Activated naive CD8-positive, alpha-beta T cell (primary cell): ENCODE data around the gene TIGD1.
"Not testable (repeated sequence)": the region's sequence is repeated elsewhere in the genome, so short reads cannot be mapped to it uniquely, and the experiment has no call there.

Experiments
- H3K27ac Mint-ChIP-seq: one replicate; pipeline ENCODE4 v1.8.0; 2021; ENCODE audit warnings: mixed read lengths
- H3K27me3 Mint-ChIP-seq: one replicate; pipeline ENCODE4 v1.8.0; 2021; ENCODE audit warnings: mixed read lengths
- H3K36me3 Mint-ChIP-seq: one replicate; pipeline ENCODE4 v1.8.0; 2021; ENCODE audit warnings: mixed read lengths
- H3K4me1 Mint-ChIP-seq: one replicate; pipeline ENCODE4 v1.8.0; 2021; ENCODE audit warnings: low read depth, mixed read lengths
- H3K4me3 Mint-ChIP-seq: one replicate; pipeline ENCODE4 v1.8.0; 2021; ENCODE audit warnings: mild to moderate bottlenecking, mixed read lengths
- H3K9me3 Mint-ChIP-seq: one replicate; pipeline ENCODE4 v1.8.0; 2021; ENCODE audit warnings: low read depth, mixed read lengths

The TIGD1 gene

GRCh38 chr2:232537499-232537898 is 12.9 kb downstream of the TIGD1 start:
- Mint-ChIP-seq H3K27me3 (no peaks in the 10 kb centered on the region), H3K27ac (no peak overlapping the region), H3K9me3 (no peaks in the 10 kb centered on the region), H3K36me3 (no peaks in the 10 kb centered on the region), H3K4me1 (peaks cover 3% of the 10 kb centered on the region), H3K4me3 (no peak overlapping the region)

DNA sequence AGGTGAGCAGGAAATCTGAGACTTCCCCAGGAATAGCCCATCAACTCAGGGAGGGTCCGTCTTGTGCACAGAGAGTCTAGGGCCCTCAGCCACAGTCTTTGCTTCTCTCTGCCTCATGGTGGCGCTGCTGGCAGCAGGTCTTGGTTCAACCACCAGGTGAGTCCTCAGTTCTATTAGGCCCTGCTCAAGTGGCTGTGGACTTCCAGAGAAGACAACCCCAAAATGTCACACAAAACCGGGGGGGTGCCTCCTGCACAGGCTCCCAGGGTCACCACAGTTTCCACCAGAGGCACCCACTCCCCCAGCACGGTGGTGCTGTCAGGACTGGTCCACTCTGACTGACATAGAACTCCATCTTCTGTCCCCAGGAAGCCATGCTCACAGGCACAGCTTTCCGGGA is 13.3 kb downstream of the TIGD1 start:
- no peaks in the 10 kb centered on the region for H3K36me3 Mint-ChIP-seq
- H3K27me3 Mint-ChIP-seq: no peaks in the 10 kb centered on the region
- no peak overlapping the region for H3K4me3 Mint-ChIP-seq
- no peak overlapping the region for H3K27ac Mint-ChIP-seq
- peaks cover 3% of the 10 kb centered on the region for H3K4me1 Mint-ChIP-seq
- H3K9me3 Mint-ChIP-seq: no peaks in the 10 kb centered on the region

DNA sequence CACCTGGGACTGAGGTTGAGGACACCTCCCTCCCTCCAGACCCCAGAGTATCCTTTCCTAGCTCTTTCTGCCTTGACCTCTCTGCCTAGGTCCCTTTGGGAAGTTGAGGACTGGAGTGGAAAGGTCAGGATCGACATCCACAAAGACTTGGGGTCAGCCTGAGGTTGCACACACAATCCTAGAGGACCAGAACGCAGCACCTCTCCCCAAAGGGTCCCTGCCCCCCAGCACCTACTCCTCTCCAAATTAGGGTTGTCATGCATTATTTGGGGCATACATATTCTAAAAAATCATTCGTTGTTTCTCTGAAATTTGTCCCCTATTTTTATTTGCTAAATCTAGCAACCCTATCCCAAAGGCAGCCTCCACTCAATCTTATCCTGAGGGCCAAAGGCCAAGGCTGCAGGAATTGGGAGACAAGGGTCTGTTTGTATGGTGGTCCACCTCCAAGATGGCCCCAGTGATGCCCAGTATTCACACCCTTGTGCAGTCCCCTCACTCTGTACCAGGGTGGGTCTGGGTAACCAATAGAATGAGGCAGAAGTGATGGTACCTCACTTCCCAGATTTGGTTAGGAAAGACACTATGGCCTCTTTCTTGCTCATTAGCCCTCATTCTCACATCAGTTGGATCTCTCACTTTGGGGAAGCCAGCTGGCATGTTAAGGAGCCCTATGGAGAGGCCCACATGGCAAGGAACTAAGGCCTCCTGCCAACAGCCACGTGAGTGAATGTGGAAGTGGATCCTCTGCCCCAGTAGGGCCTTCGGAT is 14.4 kb downstream of the TIGD1 start:
- no peaks in the 10 kb centered on the region for H3K27me3 Mint-ChIP-seq
- H3K27ac Mint-ChIP-seq: no peak overlapping the region
- no peak overlapping the region for H3K4me3 Mint-ChIP-seq
- H3K9me3 Mint-ChIP-seq: no peaks in the 10 kb centered on the region
- H3K36me3 Mint-ChIP-seq: no peaks in the 10 kb centered on the region
- H3K4me1 Mint-ChIP-seq: peaks cover 3% of the 10 kb centered on the region

GRCh38 chr2:232534940-232535651 is 15.3 kb downstream of the TIGD1 start:
- Mint-ChIP-seq H3K4me1 (peaks cover 3% of the 10 kb centered on the region), H3K27ac (no peak overlapping the region), H3K4me3 (no peak overlapping the region), H3K9me3 (no peaks in the 10 kb centered on the region), H3K36me3 (no peaks in the 10 kb centered on the region), H3K27me3 (no peaks in the 10 kb centered on the region)

- Mint-ChIP-seq H3K27me3 (no peaks in the 10 kb centered on the region), H3K27ac (no peak overlapping the region)
These were observed 16.2 kb downstream of the TIGD1 start for GRCh38 chr2:232533944-232534710.

DNA sequence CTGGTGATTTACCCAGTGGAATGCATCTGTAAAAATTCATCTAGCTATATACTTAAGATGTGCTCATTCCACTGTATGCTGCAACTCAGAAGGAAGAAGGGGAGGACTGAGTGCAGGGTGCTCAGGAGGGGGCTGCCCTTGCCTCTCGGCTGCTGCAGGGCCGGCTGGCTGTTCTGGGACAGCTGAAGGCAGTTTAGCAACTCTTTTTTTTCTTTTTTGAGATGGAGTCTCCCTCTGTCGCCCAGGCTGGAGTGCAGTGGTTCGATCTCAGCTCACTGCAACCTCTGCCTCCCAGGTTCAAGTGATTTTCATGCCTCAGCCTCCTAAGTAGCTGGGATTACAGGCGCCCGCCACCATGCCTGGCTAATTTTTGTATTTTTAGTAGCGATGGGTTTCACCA is 17.5 kb downstream of the TIGD1 start:
- not testable (repeated sequence) for H3K27me3 Mint-ChIP-seq, H3K27ac Mint-ChIP-seq, H3K36me3 Mint-ChIP-seq, H3K9me3 Mint-ChIP-seq, H3K4me3 Mint-ChIP-seq
- H3K4me1 Mint-ChIP-seq: peaks cover 12% of the 10 kb centered on the region

More at GRCh38 chr2:232533944-232534710, 16.2 kb downstream of the TIGD1 start:
- Mint-ChIP-seq H3K36me3 (no peaks in the 10 kb centered on the region), H3K9me3 (no peaks in the 10 kb centered on the region), H3K4me1 (peaks cover 5% of the 10 kb centered on the region), H3K4me3 (no peak overlapping the region)

- Mint-ChIP-seq H3K9me3 (no peaks in the 10 kb centered on the region), H3K27ac (no peak overlapping the region), H3K27me3 (peaks cover 2% of the 10 kb centered on the region), H3K4me3 (no peak overlapping the region), H3K36me3 (no peaks in the 10 kb centered on the region), H3K4me1 (peaks cover 12% of the 10 kb centered on the region)
These were observed 17.9 kb downstream of the TIGD1 start for GRCh38 chr2:232532419-232532818.

GRCh38 chr2:232530626-232531260 is 19.6 kb downstream of the TIGD1 start:
- no peaks in the 10 kb centered on the region for H3K9me3 Mint-ChIP-seq
- peaks cover 12% of the 10 kb centered on the region for H3K4me1 Mint-ChIP-seq
- peaks cover 2% of the 10 kb centered on the region for H3K27me3 Mint-ChIP-seq
- H3K36me3 Mint-ChIP-seq: no peaks in the 10 kb centered on the region
- no peak overlapping the region for H3K4me3 Mint-ChIP-seq
- H3K27ac Mint-ChIP-seq: no peak overlapping the region

DNA sequence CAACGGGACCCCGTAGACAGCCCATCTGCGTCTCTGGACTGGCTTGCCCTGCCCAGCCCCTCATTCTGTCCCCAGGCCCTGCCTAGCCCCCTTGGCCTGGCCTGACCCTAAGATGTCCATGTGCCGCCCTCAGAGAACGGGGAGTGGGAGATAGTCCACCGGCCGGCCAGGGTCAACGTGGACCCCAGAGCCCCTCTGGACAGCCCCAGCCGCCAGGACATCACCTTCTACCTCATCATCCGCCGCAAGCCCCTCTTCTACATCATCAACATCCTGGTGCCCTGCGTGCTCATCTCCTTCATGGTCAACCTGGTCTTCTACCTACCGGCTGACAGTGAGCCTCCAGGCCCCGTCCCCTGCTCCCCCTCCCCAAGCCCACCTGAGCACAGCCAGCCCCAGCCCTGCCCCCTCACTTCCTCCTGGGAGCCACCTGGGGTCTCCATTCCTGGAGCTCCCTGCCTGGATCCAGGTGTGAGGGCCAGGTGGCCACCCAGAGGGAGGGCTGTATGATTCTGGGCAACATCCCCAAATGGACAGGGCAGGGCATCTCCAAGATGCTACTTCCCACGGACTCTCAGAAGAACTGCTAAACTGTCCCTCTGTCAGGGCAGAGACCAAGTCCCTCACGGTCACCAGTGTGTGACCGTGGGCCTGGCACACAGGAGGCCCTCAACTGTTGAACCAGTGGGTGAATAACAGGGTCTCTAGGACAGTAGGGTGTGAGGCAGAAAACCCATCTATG is 20.4 kb downstream of the TIGD1 start:
- Mint-ChIP-seq H3K4me3 (no peak overlapping the region), H3K4me1 (peaks cover 12% of the 10 kb centered on the region), H3K36me3 (no peaks in the 10 kb centered on the region), H3K9me3 (no peaks in the 10 kb centered on the region), H3K27ac (no peak overlapping the region), H3K27me3 (peaks cover 2% of the 10 kb centered on the region)

- peaks cover 4% of the 10 kb centered on the region for H3K27me3 Mint-ChIP-seq
- H3K36me3 Mint-ChIP-seq: no peaks in the 10 kb centered on the region
- peak overlapping the region; percentile 22 for H3K27ac Mint-ChIP-seq
- H3K9me3 Mint-ChIP-seq: no peaks in the 10 kb centered on the region
- H3K4me3 Mint-ChIP-seq: peak overlapping the region; percentile 27
- H3K4me1 Mint-ChIP-seq: peaks cover 13% of the 10 kb centered on the region
These were observed 21.5 kb downstream of the TIGD1 start for GRCh38 chr2:232528746-232529460.

DNA sequence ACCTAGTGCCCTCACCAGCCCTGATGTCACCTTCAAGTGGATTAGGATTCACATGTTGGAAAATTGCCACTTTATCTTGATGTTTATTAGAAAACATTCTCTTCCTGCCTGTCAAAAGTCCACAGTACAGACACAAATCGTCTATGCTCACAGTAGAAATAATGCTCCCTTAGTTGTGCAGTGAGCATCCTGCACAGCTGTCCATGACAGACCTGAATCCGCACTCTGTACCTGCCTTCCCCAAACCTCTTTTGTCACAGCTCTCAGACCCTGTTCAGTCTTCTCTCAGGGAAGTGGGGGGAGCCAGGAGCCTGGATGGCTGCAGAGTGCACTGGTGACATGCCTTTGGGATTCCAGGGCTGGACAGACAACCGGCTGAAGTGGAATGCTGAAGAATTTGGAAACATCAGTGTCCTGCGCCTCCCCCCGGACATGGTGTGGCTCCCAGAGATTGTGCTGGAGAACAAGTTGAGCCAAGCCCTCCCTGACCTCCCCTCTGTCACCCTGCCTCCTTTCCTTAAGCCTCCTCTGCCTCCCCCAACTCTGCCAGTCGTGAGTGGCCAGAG is 22.4 kb downstream of the TIGD1 start:
- Mint-ChIP-seq H3K4me1 (peaks cover 17% of the 10 kb centered on the region), H3K27ac (no peak overlapping the region), H3K36me3 (no peaks in the 10 kb centered on the region), H3K4me3 (no peak overlapping the region), H3K27me3 (peaks cover 4% of the 10 kb centered on the region), H3K9me3 (no peaks in the 10 kb centered on the region)

GRCh38 chr2:232526372-232526941 is 23.9 kb downstream of the TIGD1 start:
- Mint-ChIP-seq H3K9me3 (no peaks in the 10 kb centered on the region), H3K27ac (no peak overlapping the region), H3K4me3 (no peak overlapping the region), H3K27me3 (peaks cover 5% of the 10 kb centered on the region), H3K36me3 (no peaks in the 10 kb centered on the region), H3K4me1 (peaks cover 18% of the 10 kb centered on the region)

- Mint-ChIP-seq H3K36me3 (no peaks in the 10 kb centered on the region), H3K9me3 (no peaks in the 10 kb centered on the region), H3K4me1 (peaks cover 19% of the 10 kb centered on the region), H3K27ac (no peak within 1 kb of the TSS), H3K4me3 (no peak within 1 kb of the TSS), H3K27me3 (peaks cover 6% of the 10 kb centered on the region)
These were observed 24.5 kb downstream of the TIGD1 start, which contains the start of gene CHRND for GRCh38 chr2:232525791-232526371. TSS of gene CHRND (plus strand) at chr2:232526160. CDS start at chr2:232526216, 56 bp downstream.
